Erythroblast (primary cell): ENCODE results near the gene CORO1C.

Source experiments
- GATA1 ChIP-seq: IDR thresholded peaks from 2 replicates; pipeline ENCODE4 v1.6.1; 2011; ENCODE audit warnings: low read depth, mild to moderate bottlenecking, control low read depth, low read length, moderate library complexity
- POLR2A ChIP-seq: IDR thresholded peaks from 2 replicates; pipeline ENCODE4 v1.6.1; 2011; ENCODE audit warnings: mild to moderate bottlenecking, low read length

DNA sequence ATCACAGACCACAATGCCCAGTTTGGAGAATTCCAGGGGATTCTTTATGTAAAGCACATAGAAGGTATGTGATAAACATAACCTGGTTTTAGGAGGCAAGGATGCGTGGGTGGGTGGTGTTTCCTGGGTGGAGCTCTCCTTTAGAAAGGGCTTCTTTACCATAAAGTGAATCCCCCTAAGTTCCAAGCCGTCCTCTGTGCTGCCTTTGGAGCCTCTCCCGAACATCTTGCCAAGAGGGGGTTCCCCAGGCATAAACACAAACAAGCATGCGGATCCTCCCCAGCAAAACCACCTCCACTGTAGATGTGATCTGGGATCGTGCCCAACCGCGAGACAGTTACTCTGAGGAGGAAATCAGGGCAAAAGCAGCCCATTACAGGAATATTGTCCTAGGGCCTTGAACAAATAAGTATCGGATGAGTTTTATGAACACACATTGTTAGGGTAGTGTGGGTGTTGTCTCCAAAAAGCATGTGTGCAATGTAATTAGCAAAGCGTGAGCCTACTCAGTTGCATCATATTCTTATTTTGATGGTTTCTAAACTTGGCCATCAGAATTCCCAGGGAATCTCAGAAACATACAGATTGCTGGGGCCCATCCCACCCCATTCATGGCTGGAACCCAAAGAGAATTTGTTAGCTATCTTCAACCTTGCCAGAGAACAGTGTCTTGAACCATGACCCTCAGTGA is 48.8 kb upstream of the CORO1C start:
- TF ChIP-seq POLR2A: no peak
- TF ChIP-seq GATA1: no peak
